Uterus (tissue), 4 donors: ENCODE measurements around the gene DCANP1. TPM values are rescaled to one million over a fixed set of nuclear protein-coding genes. Genes with fewer than 3 reads are reported as not detected.
A peak's percentile ranks its signal among the peaks of the same experiment; 100 is the strongest.

ENCODE experiments used
- DNase-seq, 2 donors: peaks; one replicate each; pipeline ENCODE4 v3.0.0-alpha.2; 2019 to 2020
- H3K27ac ChIP-seq, 2 donors: fragments of 200-600 bp; sonication (generic); 1 replicate in 1 of 2; 2 replicates in 1 of 2; pipeline ENCODE4 v1.5.1; 2016 to 2018
- H3K27me3 ChIP-seq, 2 donors: fragments of 200-600 bp; sonication (generic); one replicate each; pipeline ENCODE4 v1.5.1; 2018 to 2019; ENCODE audit warnings: control low read depth in 1 of 2
- H3K36me3 ChIP-seq, 2 donors: fragments of 200-600 bp; sonication (generic); one replicate each; pipeline ENCODE4 v1.5.1; 2019; ENCODE audit warnings: control low read depth in 1 of 2
- H3K4me1 ChIP-seq, 2 donors: fragments of 200-600 bp; sonication (generic); one replicate each; pipeline ENCODE4 v1.5.1; 2018 to 2019; ENCODE audit warnings: control low read depth in 1 of 2
- H3K4me3 ChIP-seq, 2 donors: fragments of 200-600 bp; sonication (generic); 1 replicate in 1 of 2; 2 replicates in 1 of 2; pipeline ENCODE4 v1.5.1; 2018 to 2019; ENCODE audit warnings: mild to moderate bottlenecking in 1 of 2
- H3K9me3 ChIP-seq, 2 donors: fragments of 200-600 bp; sonication (generic); one replicate each; pipeline ENCODE4 v1.5.1; 2019; ENCODE audit warnings: control low read depth in 1 of 2
- POLR2A ChIP-seq, 2 donors: fragments of 450-650 bp; IDR thresholded peaks; one replicate each; pipeline ENCODE4 v1.6.1; 2016; ENCODE audit warnings: antibody characterized with exemption in 2 of 2, mild to moderate bottlenecking in 1 of 2, moderate library complexity in 1 of 2
- intact Hi-C: fragments of 100-400 bp; cut with DNase I; formaldehyde crosslinking; loops from one replicate; pipeline ENCODE4 v1.15.1; 2023; ENCODE audit warnings: low total_unique reads
- total RNA-seq, 4 donors: library from RNA; depleted of rRNA in 3 of 4; stranded (reverse); fragments of >200 nt in 3 of 4; gene quantifications; one replicate each; pipeline versions ENCODE4 v1.1.0 to v1.2.4, GENCODE V29; 2014 to 2023
- TF ChIP-seq, protein P1 (sequence below), 4 experiments: fragments of 200-600 bp in 2 of 4; fragments of 450-650 bp in 2 of 4; sonication (generic) in 2 of 4; IDR thresholded peaks; one replicate each; pipeline ENCODE4 v1.5.1; 2016 to 2019; ENCODE audit warnings: antibody characterized with exemption in 4 of 4, mild to moderate bottlenecking in 2 of 4, moderate library complexity in 1 of 4
- donor health status: DM: yes; HTN: yes; CAD: no.

Gene DCANP1
- total RNA-seq, 4 donors from 2014 or later: not detected

DNA sequence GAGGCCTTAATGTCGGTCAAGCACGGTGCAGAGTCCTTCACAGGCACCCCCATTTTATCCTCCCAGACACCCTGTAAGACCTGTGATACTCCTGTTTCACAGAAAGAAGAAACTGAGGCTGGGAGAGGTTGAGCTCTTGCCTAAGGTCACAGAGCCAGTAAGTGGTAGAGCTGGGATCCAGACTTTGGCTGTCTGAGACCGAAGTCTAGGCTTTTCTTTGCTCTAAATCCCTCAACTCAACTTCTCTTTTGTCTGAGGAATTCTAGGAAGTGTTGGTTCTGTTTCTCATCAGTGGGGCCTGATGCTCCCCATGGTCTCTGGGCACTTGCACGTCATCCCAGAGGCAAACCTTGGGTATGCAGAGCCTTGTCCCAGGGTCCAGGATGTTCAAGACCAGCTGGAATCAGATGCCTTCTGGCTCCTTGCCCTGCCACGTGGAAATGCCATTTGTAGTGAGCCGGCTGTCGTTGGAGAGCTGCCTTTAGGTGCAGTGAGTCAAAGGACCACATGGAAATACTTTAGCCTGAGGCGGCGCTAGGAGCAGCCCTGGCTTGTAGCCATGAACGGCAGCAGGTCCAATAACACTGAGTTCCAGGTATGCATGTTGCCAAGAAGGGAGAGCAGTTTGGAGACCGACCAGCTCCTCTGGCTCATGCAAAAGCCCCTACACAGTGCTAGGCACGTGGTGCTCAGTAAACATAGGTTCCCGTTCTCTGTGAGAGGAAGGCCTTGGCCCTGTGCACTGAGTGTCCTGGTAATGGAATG is 9.2 kb downstream of the DCANP1 start:
- no peak overlapping the region for H3K27ac ChIP-seq
- no peak for TF ChIP-seq POLR2A (IDR thresholded peaks at IDR 0.05)
- TF ChIP-seq, protein P1, sequence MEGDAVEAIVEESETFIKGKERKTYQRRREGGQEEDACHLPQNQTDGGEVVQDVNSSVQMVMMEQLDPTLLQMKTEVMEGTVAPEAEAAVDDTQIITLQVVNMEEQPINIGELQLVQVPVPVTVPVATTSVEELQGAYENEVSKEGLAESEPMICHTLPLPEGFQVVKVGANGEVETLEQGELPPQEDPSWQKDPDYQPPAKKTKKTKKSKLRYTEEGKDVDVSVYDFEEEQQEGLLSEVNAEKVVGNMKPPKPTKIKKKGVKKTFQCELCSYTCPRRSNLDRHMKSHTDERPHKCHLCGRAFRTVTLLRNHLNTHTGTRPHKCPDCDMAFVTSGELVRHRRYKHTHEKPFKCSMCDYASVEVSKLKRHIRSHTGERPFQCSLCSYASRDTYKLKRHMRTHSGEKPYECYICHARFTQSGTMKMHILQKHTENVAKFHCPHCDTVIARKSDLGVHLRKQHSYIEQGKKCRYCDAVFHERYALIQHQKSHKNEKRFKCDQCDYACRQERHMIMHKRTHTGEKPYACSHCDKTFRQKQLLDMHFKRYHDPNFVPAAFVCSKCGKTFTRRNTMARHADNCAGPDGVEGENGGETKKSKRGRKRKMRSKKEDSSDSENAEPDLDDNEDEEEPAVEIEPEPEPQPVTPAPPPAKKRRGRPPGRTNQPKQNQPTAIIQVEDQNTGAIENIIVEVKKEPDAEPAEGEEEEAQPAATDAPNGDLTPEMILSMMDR (IDR thresholded peaks at IDR 0.05): no peak
- H3K4me3 ChIP-seq: no peak overlapping the region
- peak in 1 of 2 donors; percentile 40 for DNase-seq
- H3K27me3 ChIP-seq: no peaks in the 10 kb centered on the region
- intact Hi-C loops: no loop called here
- no peaks in the 10 kb centered on the region for H3K9me3 ChIP-seq
- H3K36me3 ChIP-seq: no peaks in the 10 kb centered on the region
- H3K4me1 ChIP-seq: no peaks in the 10 kb centered on the region

DNA sequence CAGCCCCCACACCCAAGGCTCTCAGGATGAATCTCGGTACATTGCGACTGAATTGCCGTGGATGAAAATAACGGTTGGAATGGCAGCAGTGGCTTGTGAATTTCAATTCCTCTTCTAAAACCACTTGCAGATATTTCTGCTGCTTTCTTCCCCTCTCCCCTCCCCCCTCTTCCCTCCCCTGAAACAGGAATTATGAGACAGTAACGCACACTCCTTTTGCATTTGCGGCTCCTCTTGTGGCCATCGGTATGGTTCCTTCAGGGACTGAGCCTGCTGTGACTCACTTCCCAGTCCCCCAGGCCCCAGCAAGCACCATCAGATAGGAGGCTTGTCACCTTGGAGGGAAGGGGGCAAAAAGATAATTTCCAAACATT is 9.7 kb downstream of the DCANP1 start:
- no peak overlapping the region for H3K27ac ChIP-seq
- H3K4me1 ChIP-seq: no peaks in the 10 kb centered on the region
- no peaks in the 10 kb centered on the region for H3K36me3 ChIP-seq
- intact Hi-C loops: no loop called here
- no peak overlapping the region for H3K4me3 ChIP-seq
- no peak for DNase-seq
- H3K27me3 ChIP-seq: no peaks in the 10 kb centered on the region
- no peaks in the 10 kb centered on the region for H3K9me3 ChIP-seq
- TF ChIP-seq POLR2A (IDR thresholded peaks at IDR 0.05): no peak
- TF ChIP-seq, protein P1 (IDR thresholded peaks at IDR 0.05): no peak

DNA sequence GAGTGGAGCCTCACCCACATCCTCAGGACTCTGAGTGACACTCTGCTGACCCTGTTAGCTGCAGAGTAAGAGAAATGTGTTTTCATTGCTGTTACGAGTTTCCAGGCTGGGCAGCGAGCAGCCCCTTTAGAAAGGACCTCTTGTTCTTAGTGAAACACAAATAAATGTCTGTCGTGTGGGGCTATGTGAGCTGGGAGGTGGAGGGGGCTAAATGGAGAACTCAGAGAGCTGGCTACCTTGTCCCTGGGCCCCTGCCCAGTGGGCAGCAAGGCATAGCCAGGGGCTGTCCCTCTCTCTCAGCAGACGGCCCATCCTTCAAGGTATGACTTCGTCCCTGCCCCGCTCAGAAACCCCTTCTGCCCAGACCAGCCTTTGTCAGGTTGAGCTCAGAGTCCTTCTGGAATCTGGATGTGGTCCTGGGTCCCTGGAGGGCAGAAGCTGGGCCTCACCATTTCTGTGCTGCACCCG is 10.2 kb downstream of the DCANP1 start:
- TF ChIP-seq, protein P1 (IDR thresholded peaks at IDR 0.05): no peak
- TF ChIP-seq POLR2A (IDR thresholded peaks at IDR 0.05): no peak
- no peaks in the 10 kb centered on the region for H3K9me3 ChIP-seq
- H3K27me3 ChIP-seq: no peaks in the 10 kb centered on the region
- H3K36me3 ChIP-seq: no peaks in the 10 kb centered on the region
- no peaks in the 10 kb centered on the region for H3K4me1 ChIP-seq
- intact Hi-C loops: no loop called here
- H3K27ac ChIP-seq: no peak overlapping the region
- no peak for DNase-seq
- no peak overlapping the region for H3K4me3 ChIP-seq

DNA sequence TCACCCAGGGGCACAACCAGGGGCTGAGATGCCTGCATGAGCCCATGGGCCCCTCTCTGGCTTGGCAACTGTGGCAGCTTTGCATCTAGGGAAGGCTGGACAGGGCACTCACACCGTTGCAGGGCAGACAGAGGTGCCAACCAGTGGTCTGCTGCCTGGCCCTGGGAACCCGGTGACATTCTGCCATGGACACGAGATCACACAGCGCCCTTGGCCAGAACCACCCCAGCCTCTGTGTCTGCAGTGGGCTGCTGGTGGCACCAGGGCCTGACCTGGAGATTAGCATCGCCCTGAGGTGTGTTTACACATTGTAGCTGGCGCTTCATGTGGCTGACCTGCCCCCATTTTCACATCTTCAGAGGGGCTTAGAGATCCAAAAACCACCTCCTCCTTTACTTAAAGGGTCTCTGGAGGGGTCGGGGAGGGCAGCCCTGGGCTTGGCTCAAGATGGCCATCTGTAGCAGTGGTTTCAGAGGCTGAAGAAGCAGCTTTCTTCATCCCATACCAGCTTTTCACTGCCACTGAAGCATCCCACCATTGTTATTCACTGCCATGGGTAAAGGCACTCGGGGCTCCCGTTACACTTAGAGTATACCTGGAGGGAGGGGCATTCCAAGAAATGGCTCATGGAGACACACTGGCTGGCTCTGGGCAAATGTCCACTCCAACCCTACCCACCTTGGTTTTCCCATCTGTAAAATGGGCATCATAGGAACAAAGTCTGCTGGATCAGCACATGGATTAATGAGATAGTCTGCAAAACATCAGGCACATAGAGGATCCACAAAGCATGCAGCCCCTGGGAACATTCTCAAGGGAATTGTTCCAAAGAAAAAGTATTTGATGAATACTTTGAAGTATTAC is 11.4 kb downstream of the DCANP1 start:
- intact Hi-C loops: no loop called here
- no peak overlapping the region for H3K4me3 ChIP-seq
- DNase-seq: no peak

More for the DNA sequence above, 11.4 kb downstream of the DCANP1 start:
- no peaks in the 10 kb centered on the region for H3K9me3 ChIP-seq
- no peaks in the 10 kb centered on the region for H3K27me3 ChIP-seq
- H3K36me3 ChIP-seq: no peaks in the 10 kb centered on the region
- H3K4me1 ChIP-seq: no peaks in the 10 kb centered on the region
- TF ChIP-seq, protein P1 (IDR thresholded peaks at IDR 0.05): no peak
- TF ChIP-seq POLR2A (IDR thresholded peaks at IDR 0.05): no peak
- no peak overlapping the region for H3K27ac ChIP-seq
